ENCODE results near the gene SEC31B.

Gene SEC31B

GRCh38 chr10:100489396-100489795 lies 30.3 kb downstream of the SEC31B start:
- no peak for DNase-seq

GRCh38 chr10:100487529-100487928 lies 32.1 kb downstream of the SEC31B start:
- DNase-seq, result no peak

DNA sequence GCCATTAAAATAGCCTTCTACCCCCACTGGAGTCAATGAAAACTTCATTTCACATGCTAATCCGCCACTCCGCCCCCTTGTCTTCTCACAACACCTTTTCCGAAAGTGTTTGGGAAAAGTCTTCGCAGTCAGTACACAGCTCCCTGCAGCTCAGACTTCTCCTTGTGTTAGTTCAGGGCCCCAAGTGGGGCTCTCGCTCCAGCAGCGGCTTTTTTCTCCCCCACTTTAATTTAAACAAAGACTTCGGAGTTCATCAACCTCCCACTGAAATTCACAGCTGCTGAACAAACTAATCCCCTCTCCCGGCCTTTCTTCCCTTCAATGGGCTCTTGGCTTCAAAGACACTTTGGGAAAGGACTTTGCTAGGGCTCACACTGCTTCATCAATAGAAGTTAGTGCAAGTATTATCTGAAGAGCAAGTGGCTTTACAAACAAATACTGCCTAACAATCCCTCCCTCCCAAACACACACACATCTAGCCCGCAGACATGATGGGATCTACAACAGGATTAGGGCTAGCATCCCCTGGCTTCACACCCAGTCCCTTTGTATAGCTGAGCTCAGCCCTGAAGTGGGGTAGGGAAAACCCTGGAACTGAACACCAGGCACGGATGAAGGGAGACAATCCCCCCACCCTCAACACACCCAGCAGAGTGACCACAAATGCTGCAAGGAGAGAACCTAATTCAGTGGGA lies 33.7 kb downstream of the SEC31B start:
- DNase-seq, result no peak

DNA sequence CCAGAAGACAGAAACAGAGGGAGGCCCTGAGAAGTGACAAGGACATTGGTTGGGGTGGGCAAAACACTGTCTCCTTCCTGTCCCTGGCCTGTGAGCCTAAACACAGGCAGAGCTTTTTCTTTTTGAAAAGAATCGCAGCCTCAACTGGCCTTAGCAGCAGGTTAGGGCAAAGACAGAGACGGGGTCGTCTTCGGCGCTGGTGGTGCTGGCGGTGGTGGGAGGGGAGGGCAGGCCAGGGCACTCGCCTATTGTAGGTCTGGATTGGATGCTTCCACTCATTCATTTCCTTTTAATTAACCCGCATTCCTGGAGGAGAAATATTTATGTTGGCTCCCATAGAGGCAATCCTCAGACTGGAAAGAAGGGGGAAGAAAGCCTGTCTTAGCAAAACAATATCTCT lies 34.3 kb downstream of the SEC31B start:
- DNase-seq, result no peak

DNA sequence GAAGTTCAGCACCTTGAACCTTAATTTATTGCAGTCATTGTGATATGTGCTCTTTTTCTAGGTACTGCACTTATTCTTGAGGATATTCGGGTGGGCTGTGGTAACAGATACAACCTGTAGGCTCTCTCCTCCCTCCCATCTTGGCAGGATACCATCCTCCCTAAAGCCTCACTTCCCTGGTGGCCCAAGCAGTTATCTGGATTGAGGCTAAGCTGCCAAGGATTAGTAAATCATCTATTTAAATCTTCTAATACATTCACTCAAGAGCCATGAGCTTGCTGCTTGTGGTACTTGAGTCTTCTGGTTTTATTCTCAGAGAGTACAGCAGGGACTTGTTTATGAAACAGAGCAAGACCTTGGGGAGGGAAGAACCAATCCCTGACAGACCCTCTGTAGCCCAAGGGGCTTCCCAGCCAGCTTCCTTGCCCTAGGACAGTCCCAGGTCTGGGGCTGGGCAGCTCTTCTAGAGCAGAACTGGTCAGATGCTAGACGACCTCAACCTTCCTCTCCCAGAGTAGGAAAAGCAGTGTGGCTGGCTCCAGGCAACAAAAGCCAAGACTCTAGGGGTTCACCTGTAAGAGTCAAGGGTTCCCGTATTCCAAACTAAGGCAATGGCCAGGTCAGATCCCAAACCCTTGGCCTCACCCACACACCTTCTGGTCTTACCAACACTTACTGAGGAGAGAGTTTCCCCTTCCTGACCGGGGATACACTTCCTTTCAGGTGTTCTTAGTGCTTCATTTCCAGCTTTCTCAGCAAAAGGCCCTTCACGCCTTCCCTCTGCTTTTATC lies 35.6 kb downstream of the SEC31B start:
- DNase-seq, result no peak

DNA sequence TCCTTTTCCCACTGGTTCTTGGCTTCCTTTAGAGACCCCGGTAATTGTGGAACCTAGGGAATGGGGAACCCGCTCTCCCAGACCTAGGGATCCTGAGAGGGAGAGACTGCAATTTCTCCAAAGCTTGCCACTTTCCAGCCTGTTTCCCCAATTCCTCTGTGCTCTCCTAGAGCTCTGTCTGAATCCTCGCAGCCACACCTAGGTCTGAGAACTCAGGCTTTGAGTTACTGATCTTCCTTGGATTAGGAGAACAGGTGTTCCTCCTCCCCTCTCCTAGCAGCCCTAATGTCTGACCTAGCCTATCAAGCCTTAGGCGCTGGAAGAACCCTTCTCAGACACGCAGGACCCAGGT lies 36.9 kb downstream of the SEC31B start:
- no peak for DNase-seq

GRCh38 chr10:100482181-100482833 lies 37.4 kb downstream of the SEC31B start:
- DNase-seq, result peak; percentile 9

GRCh38 chr10:100481462-100482081 lies 38.1 kb downstream of the SEC31B start:
- DNase-seq, result peak; percentile 62

GRCh38 chr10:100480002-100480401 lies 39.7 kb downstream of the SEC31B start:
- DNase-seq, result no peak

DNA sequence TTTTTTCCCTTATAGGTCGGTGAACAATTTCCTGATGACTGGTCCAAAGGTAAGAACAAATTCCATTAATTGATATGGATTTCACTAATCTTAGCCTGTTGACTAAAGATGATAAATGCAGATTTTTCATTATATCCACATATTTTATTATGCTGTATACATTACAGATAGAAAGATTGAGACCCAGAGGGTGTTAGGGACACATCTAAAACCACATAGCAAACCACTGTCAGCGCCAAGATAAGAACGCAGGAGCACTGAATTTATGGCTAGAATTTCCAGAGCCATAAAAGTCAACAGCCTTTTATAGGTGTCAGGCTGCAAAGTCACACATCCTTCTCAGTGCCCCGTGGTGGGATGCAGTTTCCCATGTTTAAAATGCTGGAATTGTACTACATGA lies 40.6 kb downstream of the SEC31B start:
- DNase-seq, result no peak

GRCh38 chr10:100477970-100478369 lies 41.7 kb downstream of the SEC31B start:
- no peak for DNase-seq

- peak; percentile 22 for DNase-seq
These were observed 49.3 kb downstream of the SEC31B start for GRCh38 chr10:100470367-100470766.

DNA sequence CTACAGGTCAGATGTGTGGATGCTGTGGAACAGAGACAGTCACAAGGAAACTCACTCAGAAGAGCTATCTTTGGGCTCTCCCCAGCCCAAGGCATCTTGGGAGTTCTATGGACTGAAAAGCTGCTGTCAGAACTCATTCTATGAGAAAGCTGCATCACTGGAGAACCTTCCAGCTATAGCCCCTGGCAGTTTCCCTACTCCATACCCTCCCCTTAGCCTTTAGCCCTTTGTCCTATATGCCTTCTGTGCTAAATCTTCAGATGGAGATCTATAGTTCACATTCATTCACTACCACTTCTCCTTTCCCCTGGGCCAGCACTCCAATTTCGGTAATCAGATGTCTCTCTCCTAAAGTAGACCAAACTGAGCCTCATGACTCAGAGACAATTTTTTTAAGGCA lies 49.9 kb downstream of the SEC31B start:
- no peak for DNase-seq

- no peak for DNase-seq
These were observed 50.7 kb downstream of the SEC31B start for GRCh38 chr10:100468978-100469377.

GRCh38 chr10:100468322-100468721 lies 51.3 kb downstream of the SEC31B start:
- no peak for DNase-seq

DNA sequence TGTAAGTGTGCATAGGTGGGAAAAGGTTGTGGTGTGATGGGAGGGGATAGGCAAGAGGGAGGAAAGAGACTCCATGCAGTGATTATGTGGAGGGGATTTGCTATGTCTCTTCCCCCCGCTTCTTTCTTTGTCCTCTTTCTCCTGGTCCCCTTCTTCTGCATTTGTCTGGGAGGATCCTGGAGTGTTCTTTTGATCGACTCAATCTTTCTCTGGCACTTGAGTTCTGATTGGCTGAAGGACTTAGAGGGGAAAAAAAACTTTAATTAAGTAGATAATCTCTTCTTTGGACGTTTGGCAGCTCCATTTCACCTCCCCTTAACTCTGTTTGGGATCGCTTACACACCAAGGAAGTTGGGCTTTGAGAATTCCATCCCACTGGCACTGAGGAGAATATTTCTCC lies 57.0 kb downstream of the SEC31B start, which contains the start of gene WNT8B:
Gene WNT8B, plus strand, starts transcription at position 301 of the 400 bp plus-strand sequence. CDS start 160 bp downstream, outside the sequence.
- DNase-seq, result no peak

DNA sequence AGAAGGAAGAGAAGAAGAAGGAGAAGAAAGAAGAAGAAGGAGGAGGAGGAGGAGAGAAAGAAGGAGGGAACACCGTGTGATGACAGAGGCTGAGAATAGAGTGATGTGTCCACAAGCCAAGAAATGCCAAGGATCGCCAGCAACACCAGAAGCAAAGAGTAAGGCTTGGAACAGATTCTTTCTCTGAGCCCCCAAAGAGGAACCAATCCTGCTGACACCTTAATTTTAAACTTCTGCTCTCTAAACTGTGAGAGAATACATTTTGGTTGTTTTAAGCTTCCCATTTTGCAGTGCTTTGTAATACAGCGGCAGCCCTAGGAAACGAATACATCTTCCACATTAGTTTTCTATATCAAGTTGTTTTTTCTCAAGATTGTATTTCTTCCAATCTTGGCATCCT lies 70.7 kb downstream of the SEC31B start:
- DNase-seq, result no peak

GRCh38 chr10:100447663-100448062 lies 72.0 kb downstream of the SEC31B start:
- no peak for DNase-seq

GRCh38 chr10:100446130-100446761 lies 73.4 kb downstream of the SEC31B start:
- no peak for DNase-seq

- no peak for DNase-seq
These were observed 77.1 kb downstream of the SEC31B start for GRCh38 chr10:100442548-100442947.

DNA sequence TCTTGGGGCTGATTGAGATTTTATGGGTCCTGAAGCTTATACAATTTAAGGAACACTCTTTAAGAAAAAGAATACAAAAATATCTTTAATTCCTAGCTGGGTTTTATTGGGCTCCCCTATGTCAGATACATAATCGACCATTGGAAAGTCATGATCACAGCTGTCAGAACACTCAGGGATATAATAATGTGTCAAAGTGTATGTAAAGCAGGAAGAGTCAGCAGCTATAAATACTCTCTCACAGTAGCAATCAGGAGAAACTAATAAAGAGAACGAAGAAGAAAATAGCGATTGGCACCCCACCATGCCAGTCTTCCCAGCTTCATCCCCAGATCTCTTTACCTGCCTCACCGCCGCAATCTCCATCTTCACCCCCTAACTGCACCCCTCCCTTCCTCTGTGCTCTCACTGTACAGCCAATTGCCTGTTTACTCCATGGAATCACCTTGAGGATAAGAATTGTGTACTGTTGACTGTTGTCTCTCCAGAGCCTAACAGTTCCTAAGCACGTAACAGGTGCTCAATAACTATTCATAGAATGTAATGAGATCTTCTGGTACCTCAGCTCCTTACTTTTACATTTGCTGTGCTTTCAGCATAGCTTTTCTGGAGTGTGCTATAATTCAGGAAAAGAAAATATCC lies 80.9 kb downstream of the SEC31B start:
- DNase-seq, result no peak

Measured in NCI-H226 (cell line).